ENCODE data around the gene SYT13. TPM values are rescaled to one million over a fixed set of nuclear protein-coding genes. Genes with fewer than 3 reads are reported as not detected.
A peak's percentile ranks its signal among the peaks of the same experiment; 100 is the strongest.
"Not testable (repeated sequence)": the region's sequence is repeated elsewhere in the genome, so short reads cannot be mapped to it uniquely, and the experiment has no call there.

The SYT13 gene
- total and polyA plus RNA-seq, 2 of the 4 experiments (the other 2 are of a cell fraction): not detected

- H2BK20ac ChIP-seq (ENCODE audit: low read depth, low read length); BruUV-seq (replicated peaks); H2BK15ac ChIP-seq (ENCODE audit: low read depth, low read length); H3K23ac ChIP-seq (ENCODE audit: low read depth, low read length); H3K27ac ChIP-seq (ENCODE audit: insufficient read depth, low read length); H3K18ac ChIP-seq (ENCODE audit: low read depth, low read length); H3K4me3 ChIP-seq (ENCODE audit: insufficient read depth, low read depth, low read length); H3K4me2 ChIP-seq (ENCODE audit: low read depth, low read length); H2AK9ac ChIP-seq (replicated peaks; ENCODE audit: low read depth, low read length, poor library complexity); H4K5ac ChIP-seq (ENCODE audit: low read depth, low read length); H3K4ac ChIP-seq (ENCODE audit: low read depth, low read length); H2AFZ ChIP-seq (replicated peaks; ENCODE audit: low read length, poor library complexity); H2BK120ac ChIP-seq (ENCODE audit: low read depth, low read length); POLR2A ChIA-PET (ENCODE audit: unreplicated experiment); H3K56ac ChIP-seq (ENCODE audit: extremely low read depth, insufficient read depth, low read length); H3K36me3 ChIP-seq (ENCODE audit: control insufficient read depth, insufficient read depth, low read length); H3K9me3 ChIP-seq (ENCODE audit: control insufficient read depth, insufficient read depth, low read length); dilution Hi-C loops (cut with HindIII; ENCODE audit: low sequenced_read_pairs, unreplicated experiment); H4K20me1 ChIP-seq (ENCODE audit: insufficient read depth, low read length); H3K79me1 ChIP-seq (ENCODE audit: low read depth in 1 of 2, low read length in 2 of 2); H2AK5ac ChIP-seq (ENCODE audit: low read depth, low read length); H3K9ac ChIP-seq (ENCODE audit: low read depth, low read length); H4K91ac ChIP-seq (ENCODE audit: insufficient read depth, low read depth, low read length); H2BK5ac ChIP-seq (ENCODE audit: low read depth, low read length, poor library complexity, severe bottlenecking); H3K14ac ChIP-seq (replicated peaks; ENCODE audit: low read depth, low read length); H3K9me1 ChIP-seq (ENCODE audit: insufficient read depth, low read length); H4K8ac ChIP-seq (ENCODE audit: low read depth in 2 of 2, low read length in 2 of 2); H3K4me1 ChIP-seq (ENCODE audit: control insufficient read depth, insufficient read depth, low read length): not testable (repeated sequence)
- ATAC-seq (ENCODE audit: low read depth) (peak; percentile 100), DNase-seq (peak; percentile 79)
- intact Hi-C loops (cut with micrococcal nuclease) (loop anchor here (1.0 to 10.0 kb wide), 3 partner anchors 183 to 649 kb away; no protein-coding TSS in a partner anchor), in situ Hi-C loops (cut with MboI; ENCODE audit: low sequenced_read_pairs) (loop anchor here (5.0 to 25.0 kb wide), 3 partner anchors 186 to 606 kb away; no protein-coding TSS in a partner anchor)
- CTCF ChIA-PET: interaction anchor here (1.2 kb wide), 1 partner anchor 183 kb away, joined by 11 read pairs; no protein-coding TSS in a partner anchor
- 20% methylated on average over 1 of the region's 11 CpGs; no CpG with 5 or more reads in 1 of the 2 experiments for WGBS, 2 experiments (ENCODE audit: extremely low coverage in 2 of 2, insufficient read length in 1 of 2)
- TF ChIP-seq CTCF (conservative IDR thresholded peaks at IDR 0.05; ENCODE audit: low read depth, low read length) (peak; percentile 80), SMC3 (IDR thresholded peaks at IDR 0.05; ENCODE audit: low read depth, low read length) (peak; percentile 86), MAZ (IDR thresholded peaks at IDR 0.05; ENCODE audit: borderline replicate concordance, low read depth, low read length) (peak; percentile 21; the same call in 1 of the 2 replicates), RAD21 (IDR thresholded peaks at IDR 0.05; ENCODE audit: low read length) (peak; percentile 85)
- H3K27me3 ChIP-seq (ENCODE audit: control insufficient read depth, insufficient read depth, low read length): peaks cover 20% of the 10 kb centered on the region
These were observed 7.5 kb upstream of the SYT13 start for GRCh38 chr11:45293566-45294192.
